Hepatocyte (in vitro differentiated cells): ENCODE results near the gene MLC1.

Experiments
- EZH2 ChIP-seq: fragments of 200-600 bp; sonication (generic); IDR thresholded peaks from 2 replicates; pipeline ENCODE4 v1.6.1; 2016; ENCODE audit warnings: antibody characterized with exemption, mild to moderate bottlenecking, borderline replicate concordance
- TF ChIP-seq, protein P1 (sequence below): fragments of 200-600 bp; sonication (generic); IDR thresholded peaks from 2 replicates; pipeline ENCODE4 v1.5.1; 2016; ENCODE audit warnings: antibody characterized with exemption, mild to moderate bottlenecking; ENCODE audit not compliant: poor library complexity

DNA sequence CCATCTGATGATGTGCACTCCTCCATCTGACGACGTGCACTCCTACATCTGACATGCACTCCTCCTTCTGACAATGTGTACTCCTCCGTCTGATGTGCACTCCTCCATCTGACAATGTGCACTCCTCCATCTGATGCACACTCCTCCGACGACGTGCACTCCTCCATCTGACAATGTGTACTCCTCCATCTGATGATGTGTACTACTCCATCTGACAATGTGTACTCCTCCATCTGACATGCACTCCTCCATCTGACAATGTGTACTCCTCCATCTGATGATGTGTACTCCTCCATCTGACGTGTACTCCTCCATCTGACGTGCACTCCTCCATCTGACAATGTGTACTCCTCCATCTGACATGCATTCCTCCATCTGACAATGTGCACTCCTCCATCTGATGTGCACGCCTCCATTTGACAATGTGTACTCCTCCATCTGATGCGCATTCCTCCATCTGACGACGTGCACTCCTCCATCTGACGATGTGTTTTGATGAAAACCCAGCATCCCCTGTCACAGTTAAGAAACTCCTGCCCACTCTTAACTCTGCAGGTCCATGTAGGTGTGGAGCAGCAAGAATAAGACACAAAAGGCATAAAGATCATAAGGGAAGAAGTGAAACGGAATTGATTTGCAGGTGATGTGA, 62.9 kb downstream of the MLC1 start:
- no peak for TF ChIP-seq EZH2
- TF ChIP-seq, protein P1, sequence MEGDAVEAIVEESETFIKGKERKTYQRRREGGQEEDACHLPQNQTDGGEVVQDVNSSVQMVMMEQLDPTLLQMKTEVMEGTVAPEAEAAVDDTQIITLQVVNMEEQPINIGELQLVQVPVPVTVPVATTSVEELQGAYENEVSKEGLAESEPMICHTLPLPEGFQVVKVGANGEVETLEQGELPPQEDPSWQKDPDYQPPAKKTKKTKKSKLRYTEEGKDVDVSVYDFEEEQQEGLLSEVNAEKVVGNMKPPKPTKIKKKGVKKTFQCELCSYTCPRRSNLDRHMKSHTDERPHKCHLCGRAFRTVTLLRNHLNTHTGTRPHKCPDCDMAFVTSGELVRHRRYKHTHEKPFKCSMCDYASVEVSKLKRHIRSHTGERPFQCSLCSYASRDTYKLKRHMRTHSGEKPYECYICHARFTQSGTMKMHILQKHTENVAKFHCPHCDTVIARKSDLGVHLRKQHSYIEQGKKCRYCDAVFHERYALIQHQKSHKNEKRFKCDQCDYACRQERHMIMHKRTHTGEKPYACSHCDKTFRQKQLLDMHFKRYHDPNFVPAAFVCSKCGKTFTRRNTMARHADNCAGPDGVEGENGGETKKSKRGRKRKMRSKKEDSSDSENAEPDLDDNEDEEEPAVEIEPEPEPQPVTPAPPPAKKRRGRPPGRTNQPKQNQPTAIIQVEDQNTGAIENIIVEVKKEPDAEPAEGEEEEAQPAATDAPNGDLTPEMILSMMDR = no peak
